Vagina (tissue), 2 donors: ENCODE results near the gene MAP1LC3B2.

Source experiments
- CTCF ChIP-seq, 3 experiments: fragments of 450-650 bp in 2 of 3; fragments of 200-600 bp in 1 of 3; sonication (generic) in 1 of 3; IDR thresholded peaks; one replicate each; pipeline ENCODE4 v1.5.1; 2017 to 2019; ENCODE audit warnings: antibody characterized with exemption in 3 of 3, mild to moderate bottlenecking in 2 of 3, moderate library complexity in 2 of 3
- POLR2A ChIP-seq, 2 donors: fragments of 450-650 bp; IDR thresholded peaks; one replicate each; pipeline ENCODE4 v1.6.1; 2017; ENCODE audit warnings: antibody characterized with exemption in 2 of 2, mild to moderate bottlenecking in 2 of 2, moderate library complexity in 2 of 2

- no peak for TF ChIP-seq CTCF (IDR thresholded peaks at IDR 0.05)
- TF ChIP-seq POLR2A (IDR thresholded peaks at IDR 0.05) = no peak
Measured at GRCh38 chr12:116620124-116620491, 60.9 kb downstream of the MAP1LC3B2 start.
